K562 (cell line): Measurements from ENCODE around the gene DEDD. TPM values are rescaled to one million over a fixed set of nuclear protein-coding genes. Genes with fewer than 3 reads are reported as not detected.

ENCODE experiments used
- BCL6 ChIP-seq: fragments of 250-450 bp; sonication (Bioruptor Pico); IDR thresholded peaks from 2 replicates; pipeline ENCODE4 v1.4.0; 2020
- CBFA2T3 ChIP-seq: fragments of 450-650 bp; IDR thresholded peaks from 2 replicates; pipeline ENCODE4 v1.6.1; 2017
- CHD4 ChIP-seq: fragments of 200-600 bp; sonication (generic); IDR thresholded peaks from 3 replicates; pipeline ENCODE4 v1.6.1; 2012; ENCODE audit warnings: low read depth, mild to moderate bottlenecking, mixed read lengths, low read length, inconsistent platforms; ENCODE audit not compliant: insufficient read depth, insufficient replicate concordance, poor library complexity, severe bottlenecking
- HMG20A ChIP-seq: fragments of 450-650 bp; formaldehyde crosslinking; conservative IDR thresholded peaks from 2 replicates; pipeline ENCODE4 v1.4.0; 2020; ENCODE audit warnings: mild to moderate bottlenecking, mixed read lengths
- ILF3 ChIP-seq: fragments of 450-650 bp; IDR thresholded peaks from 2 replicates; pipeline ENCODE4 v1.6.1; 2018; ENCODE audit warnings: antibody characterized with exemption, mild to moderate bottlenecking, moderate library complexity, borderline replicate concordance
- JUND ChIP-seq, 2 experiments: IDR thresholded peaks; 2 replicates in 1 of 2; 3 replicates in 1 of 2; pipeline ENCODE4 v1.6.1; 2011; ENCODE audit warnings: borderline replicate concordance in 2 of 2, low read depth in 2 of 2, low read length in 2 of 2, improper control_type of control experiment in 1 of 2, missing biosample characterization in 1 of 2, missing genetic modification characterization in 1 of 2, missing genetic modification reagents in 1 of 2
- NFE2L1 ChIP-seq: fragments of 450-650 bp; IDR thresholded peaks from 2 replicates; pipeline ENCODE4 v1.6.1; 2016; ENCODE audit warnings: missing genetic modification characterization, low read depth, mild to moderate bottlenecking, missing compliant biosample characterization, moderate library complexity, borderline replicate concordance
- RUNX1 ChIP-seq: sonication (generic); IDR thresholded peaks from 2 replicates; pipeline ENCODE4 v1.6.1; 2016; ENCODE audit warnings: antibody characterized with exemption, low read depth
- SIX5 ChIP-seq, 2 experiments: IDR thresholded peaks; 2 replicates each; pipeline ENCODE4 v1.6.1; 2011; ENCODE audit warnings: low read length in 2 of 2, borderline replicate concordance in 1 of 2, low read depth in 1 of 2, mild to moderate bottlenecking in 1 of 2, moderate library complexity in 1 of 2; ENCODE audit not compliant: insufficient read depth in 1 of 2
- STAT5B ChIP-seq: fragments of 250-450 bp; sonication (Bioruptor Pico); IDR thresholded peaks from 2 replicates; pipeline ENCODE4 v1.8.0; 2021; ENCODE audit warnings: mild to moderate bottlenecking, inconsistent platforms
- SUPT5H ChIP-seq: fragments of 450-650 bp; IDR thresholded peaks from 2 replicates; pipeline ENCODE4 v1.6.1; 2016
- ZNF134 ChIP-seq: fragments of 250-450 bp; sonication (Bioruptor Pico); conservative IDR thresholded peaks from 2 replicates; pipeline ENCODE4 v1.4.0; 2020
- ZNF146 ChIP-seq: IDR thresholded peaks from one replicate; pipeline ENCODE4 v1.6.1; 2018; ENCODE audit warnings: missing compliant biosample characterization; ENCODE audit not compliant: unreplicated experiment
- ZNF197 ChIP-seq: fragments of 200-800 bp; sonication (Bioruptor generic); IDR thresholded peaks from 2 replicates; pipeline ENCODE4 v1.6.1; 2016; ENCODE audit warnings: low read depth, missing genetic modification characterization, missing compliant biosample characterization
- ZNF263 ChIP-seq: sonication (generic); formaldehyde crosslinking; IDR thresholded peaks from 2 replicates; pipeline ENCODE4 v1.8.0; 2022; ENCODE audit warnings: mild to moderate bottlenecking, missing genetic modification reagents, borderline replicate concordance
- ZNF644 ChIP-seq: fragments of 200-800 bp; sonication (Bioruptor generic); IDR thresholded peaks from 2 replicates; pipeline ENCODE4 v1.6.1; 2016; ENCODE audit warnings: low read depth, missing genetic modification characterization, missing compliant biosample characterization
- polyA plus RNA-seq, 8 experiments: library from polyadenylated mRNA; depleted of rRNA in 4 of 8; stranded (reverse) in 5 of 8; unstranded in 3 of 8; fragments of >200 nt; fragmentation: Nextera tagmentation in 2 of 8; fragmentation: Illumina TruSeq in 1 of 8; extraction: Ambion mirVana in 2 of 8; extraction: Trizol in 1 of 8; gene quantifications; 2 replicates each; pipeline versions ENCODE4 v1.2.1 to v1.2.3, GENCODE V29; 2011 to 2014; ENCODE audit warnings: inconsistent platforms in 1 of 8, missing spikeins in 1 of 8
- total RNA-seq, 7 experiments: library from RNA; depleted of rRNA in 6 of 7; stranded (reverse); fragments of >200 nt in 6 of 7; fragmentation: Illumina TruSeq in 2 of 7; extraction: Trizol in 2 of 7; gene quantifications; 2 replicates each; pipeline versions ENCODE4 v1.2.1 to v1.2.3, GENCODE V29; 2011 to 2021; ENCODE audit warnings: low replicate concordance in 1 of 7
- TF ChIP-seq, protein P1 (sequence below): IDR thresholded peaks from 2 replicates; pipeline ENCODE4 v1.6.1; 2011; ENCODE audit warnings: borderline replicate concordance, low read depth, mild to moderate bottlenecking, moderate library complexity, low read length; ENCODE audit not compliant: insufficient read depth, poor library complexity, severe bottlenecking
- TF ChIP-seq, protein P2 (sequence below): sonication (generic); formaldehyde crosslinking; IDR thresholded peaks from 2 replicates; pipeline ENCODE4 v1.8.0; 2023; ENCODE audit warnings: mild to moderate bottlenecking, missing genetic modification reagents
- TF ChIP-seq, protein P3 (sequence below): IDR thresholded peaks from 2 replicates; pipeline ENCODE4 v1.6.1; 2012; ENCODE audit warnings: low read depth, low read length, improper control_type of control experiment, borderline replicate concordance
- TF ChIP-seq, protein P4 (sequence below): conservative IDR thresholded peaks from 2 replicates; pipeline ENCODE4 v1.6.1; 2011; ENCODE audit warnings: low read depth, mild to moderate bottlenecking, low read length; ENCODE audit not compliant: control insufficient read depth

DEDD gene
- total and polyA plus RNA-seq, 9 of the 15 experiments (the other 6 are each of a cell fraction or from before 2014, with no cell fraction given) = 11.6 to 41.0 (median 16.8) TPM

DNA sequence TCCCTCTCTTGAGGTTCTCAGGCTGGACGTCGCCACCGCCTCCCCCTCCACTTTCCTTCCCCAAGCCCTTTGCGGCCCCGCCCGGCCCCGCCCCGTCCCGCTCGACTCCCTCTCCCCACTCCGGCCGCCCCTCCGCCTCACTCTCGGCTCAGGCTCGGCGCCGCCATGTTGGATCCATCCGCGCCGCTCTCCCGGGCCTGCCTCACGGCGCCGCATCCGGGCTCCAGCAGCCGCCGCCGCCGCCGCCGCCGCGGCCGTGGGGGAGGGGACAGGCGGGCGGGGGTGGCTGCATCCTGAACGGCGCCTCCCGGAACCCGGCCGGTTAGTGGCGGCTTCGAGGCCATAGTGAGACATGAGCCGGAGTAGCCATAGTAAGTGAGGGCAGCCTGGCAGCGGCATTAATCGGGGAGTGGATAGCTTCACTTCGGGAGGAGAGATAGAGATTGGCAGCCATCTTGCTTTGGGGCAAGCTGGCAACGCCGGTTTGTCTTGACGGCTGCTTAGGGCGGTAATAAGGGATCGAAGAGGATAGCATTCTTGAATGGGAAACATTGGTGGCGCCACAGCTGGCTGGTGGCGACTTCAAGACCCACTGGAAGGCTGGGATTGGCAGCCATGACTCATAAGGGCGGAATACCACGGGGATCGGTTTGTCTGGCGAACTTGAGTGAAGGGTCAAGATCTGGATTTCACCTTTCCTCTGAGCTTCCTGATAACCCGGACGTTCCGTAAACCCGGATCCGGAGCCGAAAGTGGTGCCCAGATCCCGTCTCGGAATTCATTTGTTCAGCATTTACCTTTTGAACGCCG is at the start of gene DEDD (continued):
- TF ChIP-seq HMG20A (CRISPR knock-in tag) = no peak
- TF ChIP-seq ZNF263 (CRISPR knock-in tag) = no peak
- peak; percentile 86; the same call in 1 of the 2 replicates for TF ChIP-seq ZNF644 (tag)
- TF ChIP-seq ZNF197 (CRISPR knock-in tag) = peak; percentile 96
- TF ChIP-seq SUPT5H = peak; percentile 51; the same call in 1 of the 2 replicates
- TF ChIP-seq BCL6 (CRISPR knock-in tag) = no peak; the same call in 1 of the 2 replicates
- TF ChIP-seq, protein P1, sequence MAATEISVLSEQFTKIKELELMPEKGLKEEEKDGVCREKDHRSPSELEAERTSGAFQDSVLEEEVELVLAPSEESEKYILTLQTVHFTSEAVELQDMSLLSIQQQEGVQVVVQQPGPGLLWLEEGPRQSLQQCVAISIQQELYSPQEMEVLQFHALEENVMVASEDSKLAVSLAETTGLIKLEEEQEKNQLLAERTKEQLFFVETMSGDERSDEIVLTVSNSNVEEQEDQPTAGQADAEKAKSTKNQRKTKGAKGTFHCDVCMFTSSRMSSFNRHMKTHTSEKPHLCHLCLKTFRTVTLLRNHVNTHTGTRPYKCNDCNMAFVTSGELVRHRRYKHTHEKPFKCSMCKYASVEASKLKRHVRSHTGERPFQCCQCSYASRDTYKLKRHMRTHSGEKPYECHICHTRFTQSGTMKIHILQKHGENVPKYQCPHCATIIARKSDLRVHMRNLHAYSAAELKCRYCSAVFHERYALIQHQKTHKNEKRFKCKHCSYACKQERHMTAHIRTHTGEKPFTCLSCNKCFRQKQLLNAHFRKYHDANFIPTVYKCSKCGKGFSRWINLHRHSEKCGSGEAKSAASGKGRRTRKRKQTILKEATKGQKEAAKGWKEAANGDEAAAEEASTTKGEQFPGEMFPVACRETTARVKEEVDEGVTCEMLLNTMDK = peak; percentile 75
- no peak for TF ChIP-seq ZNF134 (CRISPR knock-in tag)
- TF ChIP-seq STAT5B (CRISPR knock-in tag) = no peak
- TF ChIP-seq ILF3 = peak; percentile 89; the same call in 1 of the 2 replicates
- TF ChIP-seq NFE2L1 (tag) = no peak
- peak; percentile 66 to 75 for TF ChIP-seq SIX5 (IDR thresholded peaks at IDR 0.05; ENCODE audit: borderline replicate concordance in 1 of 2, insufficient read depth in 1 of 2, low read depth in 1 of 2, low read length in 2 of 2)
- TF ChIP-seq JUND (IDR thresholded peaks at IDR 0.05; ENCODE audit: borderline replicate concordance, low read depth, low read length) = peak; percentile 87
- peak; percentile 87; the same call in 2 of the 3 replicates for TF ChIP-seq JUND (tag; IDR thresholded peaks at IDR 0.05; ENCODE audit: borderline replicate concordance, low read depth, low read length)
- TF ChIP-seq, protein P2, sequence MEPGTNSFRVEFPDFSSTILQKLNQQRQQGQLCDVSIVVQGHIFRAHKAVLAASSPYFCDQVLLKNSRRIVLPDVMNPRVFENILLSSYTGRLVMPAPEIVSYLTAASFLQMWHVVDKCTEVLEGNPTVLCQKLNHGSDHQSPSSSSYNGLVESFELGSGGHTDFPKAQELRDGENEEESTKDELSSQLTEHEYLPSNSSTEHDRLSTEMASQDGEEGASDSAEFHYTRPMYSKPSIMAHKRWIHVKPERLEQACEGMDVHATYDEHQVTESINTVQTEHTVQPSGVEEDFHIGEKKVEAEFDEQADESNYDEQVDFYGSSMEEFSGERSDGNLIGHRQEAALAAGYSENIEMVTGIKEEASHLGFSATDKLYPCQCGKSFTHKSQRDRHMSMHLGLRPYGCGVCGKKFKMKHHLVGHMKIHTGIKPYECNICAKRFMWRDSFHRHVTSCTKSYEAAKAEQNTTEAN = no peak
- peak; percentile 90 for TF ChIP-seq RUNX1
- no peak for TF ChIP-seq ZNF146
- TF ChIP-seq CBFA2T3 = no peak
- TF ChIP-seq, protein P3, sequence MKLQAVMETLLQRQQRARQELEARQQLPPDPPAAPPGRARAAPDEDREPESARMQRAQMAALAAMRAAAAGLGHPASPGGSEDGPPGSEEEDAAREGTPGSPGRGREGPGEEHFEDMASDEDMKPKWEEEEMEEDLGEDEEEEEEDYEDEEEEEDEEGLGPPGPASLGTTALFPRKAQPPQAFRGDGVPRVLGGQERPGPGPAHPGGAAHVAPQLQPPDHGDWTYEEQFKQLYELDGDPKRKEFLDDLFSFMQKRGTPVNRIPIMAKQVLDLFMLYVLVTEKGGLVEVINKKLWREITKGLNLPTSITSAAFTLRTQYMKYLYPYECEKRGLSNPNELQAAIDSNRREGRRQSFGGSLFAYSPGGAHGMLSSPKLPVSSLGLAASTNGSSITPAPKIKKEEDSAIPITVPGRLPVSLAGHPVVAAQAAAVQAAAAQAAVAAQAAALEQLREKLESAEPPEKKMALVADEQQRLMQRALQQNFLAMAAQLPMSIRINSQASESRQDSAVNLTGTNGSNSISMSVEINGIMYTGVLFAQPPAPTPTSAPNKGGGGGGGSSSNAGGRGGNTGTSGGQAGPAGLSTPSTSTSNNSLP = no peak
- no peak for TF ChIP-seq CHD4
- TF ChIP-seq, protein P4, sequence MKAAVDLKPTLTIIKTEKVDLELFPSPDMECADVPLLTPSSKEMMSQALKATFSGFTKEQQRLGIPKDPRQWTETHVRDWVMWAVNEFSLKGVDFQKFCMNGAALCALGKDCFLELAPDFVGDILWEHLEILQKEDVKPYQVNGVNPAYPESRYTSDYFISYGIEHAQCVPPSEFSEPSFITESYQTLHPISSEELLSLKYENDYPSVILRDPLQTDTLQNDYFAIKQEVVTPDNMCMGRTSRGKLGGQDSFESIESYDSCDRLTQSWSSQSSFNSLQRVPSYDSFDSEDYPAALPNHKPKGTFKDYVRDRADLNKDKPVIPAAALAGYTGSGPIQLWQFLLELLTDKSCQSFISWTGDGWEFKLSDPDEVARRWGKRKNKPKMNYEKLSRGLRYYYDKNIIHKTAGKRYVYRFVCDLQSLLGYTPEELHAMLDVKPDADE = peak; percentile 53
